Vagina (tissue), 2 donors: ENCODE measurements around the gene FAM149B1. TPM values are rescaled to one million over a fixed set of nuclear protein-coding genes. Genes with fewer than 3 reads are reported as not detected.

Source experiments
- DNase-seq, 2 donors: peaks; one replicate each; pipeline ENCODE4 v3.0.0-alpha.2; 2017; ENCODE audit errors: extremely low spot score in 2 of 2
- H3K27ac ChIP-seq: fragments of 200-600 bp; sonication (generic); one replicate; pipeline ENCODE4 v1.5.1; 2019
- H3K27me3 ChIP-seq: fragments of 200-600 bp; sonication (generic); one replicate; pipeline ENCODE4 v1.5.1; 2019
- H3K36me3 ChIP-seq, 2 donors: fragments of 200-600 bp; sonication (generic); one replicate each; pipeline ENCODE4 v1.5.1; 2017 to 2019
- H3K4me1 ChIP-seq: fragments of 200-600 bp; sonication (generic); one replicate; pipeline ENCODE4 v1.5.1; 2019
- H3K4me3 ChIP-seq, 2 donors: fragments of 200-600 bp; sonication (generic); 1 replicate in 1 of 2; 2 replicates in 1 of 2; pipeline ENCODE4 v1.5.1; 2016 to 2019
- H3K9me3 ChIP-seq: fragments of 200-600 bp; sonication (generic); one replicate; pipeline ENCODE4 v1.5.1; 2019
- CTCF ChIP-seq, 3 experiments: fragments of 450-650 bp in 2 of 3; fragments of 200-600 bp in 1 of 3; sonication (generic) in 1 of 3; IDR thresholded peaks; one replicate each; pipeline ENCODE4 v1.5.1; 2017 to 2019; ENCODE audit warnings: antibody characterized with exemption in 3 of 3, mild to moderate bottlenecking in 2 of 3, moderate library complexity in 2 of 3
- POLR2A ChIP-seq, 2 donors: fragments of 450-650 bp; IDR thresholded peaks; one replicate each; pipeline ENCODE4 v1.6.1; 2017; ENCODE audit warnings: antibody characterized with exemption in 2 of 2, mild to moderate bottlenecking in 2 of 2, moderate library complexity in 2 of 2
- POLR2AphosphoS5 ChIP-seq, 2 donors: sonication (generic); formaldehyde crosslinking; IDR thresholded peaks; one replicate each; pipeline ENCODE4 v1.9.0; 2017; ENCODE audit warnings: antibody characterized with exemption in 2 of 2, mild to moderate bottlenecking in 2 of 2, low read depth in 1 of 2; ENCODE audit not compliant: insufficient read depth in 1 of 2
- intact Hi-C: fragments of 100-400 bp; cut with DNase I; formaldehyde crosslinking; loops from one replicate; pipeline ENCODE4 v1.15.1; 2023
- total RNA-seq: library from RNA; depleted of rRNA; stranded (reverse); fragments of >200 nt; gene quantifications from one replicate; pipeline ENCODE4 v1.2.3, GENCODE V29; 2016

Gene FAM149B1
- total RNA-seq, 1 donor from 2014 or later = 25.8 TPM

- intact Hi-C loops = no loop called here
- peaks cover 0 to 50% of the 10 kb centered on the region in 2 donors for H3K36me3 ChIP-seq
- no peak overlapping the region for H3K4me3 ChIP-seq
Measured at GRCh38 chr10:73239908-73240307, 72.0 kb downstream of the FAM149B1 start.

GRCh38 chr10:73244866-73245477 is 77.1 kb downstream of the FAM149B1 start:
- Histone ChIP-seq H3K9me3 (no peaks in the 10 kb centered on the region), H3K36me3 (peaks cover 0 to 43% of the 10 kb centered on the region in 2 donors), H3K4me3 (no peak overlapping the region), H3K27me3 (no peaks in the 10 kb centered on the region), H3K27ac (no peak overlapping the region), H3K4me1 (peaks cover 32% of the 10 kb centered on the region)
- intact Hi-C loops = no loop called here
- no peak for TF ChIP-seq CTCF (IDR thresholded peaks at IDR 0.05)
- no peak for TF ChIP-seq POLR2A (IDR thresholded peaks at IDR 0.05)
- TF ChIP-seq POLR2AphosphoS5 (IDR thresholded peaks at IDR 0.05; ENCODE audit: insufficient read depth in 1 of 2, low read depth in 1 of 2) = no peak
- DNase-seq = no peak

More at GRCh38 chr10:73239908-73240307, 72.0 kb downstream of the FAM149B1 start:
- peaks cover 7% of the 10 kb centered on the region for H3K4me1 ChIP-seq
- no peaks in the 10 kb centered on the region for H3K9me3 ChIP-seq
- H3K27ac ChIP-seq = no peak overlapping the region
- TF ChIP-seq CTCF (IDR thresholded peaks at IDR 0.05) (no peak), POLR2A (IDR thresholded peaks at IDR 0.05) (no peak), POLR2AphosphoS5 (IDR thresholded peaks at IDR 0.05; ENCODE audit: insufficient read depth in 1 of 2, low read depth in 1 of 2) (no peak)
- DNase-seq = no peak
- no peaks in the 10 kb centered on the region for H3K27me3 ChIP-seq

- Histone ChIP-seq H3K9me3 (no peaks in the 10 kb centered on the region), H3K4me1 (peaks cover 41% of the 10 kb centered on the region), H3K27ac (peak overlapping the region; percentile 73), H3K27me3 (no peaks in the 10 kb centered on the region), H3K4me3 (peak overlapping the region; percentile 73 to 79), H3K36me3 (peaks cover 0 to 35% of the 10 kb centered on the region in 2 donors)
- intact Hi-C loops = no loop called here
- TF ChIP-seq CTCF (IDR thresholded peaks at IDR 0.05) (no peak), POLR2AphosphoS5 (IDR thresholded peaks at IDR 0.05; ENCODE audit: insufficient read depth in 1 of 2, low read depth in 1 of 2) (no peak), POLR2A (IDR thresholded peaks at IDR 0.05) (no peak)
- no peak for DNase-seq
Measured at GRCh38 chr10:73246322-73246645, 78.4 kb downstream of the FAM149B1 start.

GRCh38 chr10:73246646-73247508 is 79.0 kb downstream of the FAM149B1 start, which contains the start of gene DNAJC9:
Gene DNAJC9 (minus strand): TSS chr10:73247255. CDS start chr10:73247189, 66 bp downstream.
- Histone ChIP-seq H3K27ac (peak within 1 kb of the TSS; percentile 73), H3K9me3 (no peaks in the 10 kb centered on the region), H3K27me3 (no peaks in the 10 kb centered on the region), H3K36me3 (peaks cover 0 to 33% of the 10 kb centered on the region in 2 donors), H3K4me1 (peaks cover 47% of the 10 kb centered on the region), H3K4me3 (peak within 1 kb of the TSS; percentile 73 to 79)
- intact Hi-C loops = no loop called here
- peak in 1 of 2 donors; percentile 54 for TF ChIP-seq POLR2A (IDR thresholded peaks at IDR 0.05)
- no peak for TF ChIP-seq CTCF (IDR thresholded peaks at IDR 0.05)
- TF ChIP-seq POLR2AphosphoS5 (IDR thresholded peaks at IDR 0.05; ENCODE audit: insufficient read depth in 1 of 2, low read depth in 1 of 2) = peak; percentile 95 to 98
- DNase-seq = peak in 1 of 2 donors; percentile 93
